GF-D8 (cell line): Measurements from ENCODE around the gene ENTPD6.
"Not testable (repeated sequence)": the region's sequence is repeated elsewhere in the genome, so short reads cannot be mapped to it uniquely, and the experiment has no call there.

Source experiments
- DNase-seq: peaks from one replicate; lab custom pipeline; 2025; lab: John Stamatoyannopoulos, UW

Gene ENTPD6

GRCh38 chr20:25223765-25224720 is 28.5 kb downstream of the ENTPD6 start:
- no peak for DNase-seq

- DNase-seq = no peak
Observed at GRCh38 chr20:25224941-25225340, 29.4 kb downstream of the ENTPD6 start.

GRCh38 chr20:25225642-25226432 is 30.3 kb downstream of the ENTPD6 start:
- no peak for DNase-seq

GRCh38 chr20:25226433-25227316 is 31.2 kb downstream of the ENTPD6 start:
- no peak for DNase-seq

GRCh38 chr20:25227317-25227831 is 31.9 kb downstream of the ENTPD6 start:
- no peak for DNase-seq

GRCh38 chr20:25229486-25230165 is 34.1 kb downstream of the ENTPD6 start:
- DNase-seq = no peak

GRCh38 chr20:25230166-25230831 is 34.8 kb downstream of the ENTPD6 start:
- no peak for DNase-seq

GRCh38 chr20:25233016-25233772 is 37.7 kb downstream of the ENTPD6 start:
- DNase-seq = no peak

- not testable (repeated sequence) for DNase-seq
Observed at GRCh38 chr20:25234009-25234849, 38.7 kb downstream of the ENTPD6 start.

- no peak for DNase-seq
Observed at GRCh38 chr20:25236450-25237304, 41.2 kb downstream of the ENTPD6 start.

GRCh38 chr20:25237610-25238318 is 42.3 kb downstream of the ENTPD6 start:
- no peak for DNase-seq

- no peak for DNase-seq
Observed at GRCh38 chr20:25238319-25239037, 43.0 kb downstream of the ENTPD6 start.

- no peak for DNase-seq
Observed at GRCh38 chr20:25239387-25240370, 44.2 kb downstream of the ENTPD6 start.

GRCh38 chr20:25240851-25241658 is 45.5 kb downstream of the ENTPD6 start:
- DNase-seq = not testable (repeated sequence)

- not testable (repeated sequence) for DNase-seq
Observed at GRCh38 chr20:25241659-25241955, 46.1 kb downstream of the ENTPD6 start.
